GM21360 (cell line): ENCODE measurements around the gene MACROD1.

Experiments
- ATAC-seq: cut with Tn5 transposase; IDR thresholded peaks from one replicate; pipeline ENCODE4 v1.9.1; 2021; ENCODE audit warnings: mild to moderate bottlenecking, moderate library complexity; ENCODE audit not compliant: unreplicated experiment

The MACROD1 gene

DNA sequence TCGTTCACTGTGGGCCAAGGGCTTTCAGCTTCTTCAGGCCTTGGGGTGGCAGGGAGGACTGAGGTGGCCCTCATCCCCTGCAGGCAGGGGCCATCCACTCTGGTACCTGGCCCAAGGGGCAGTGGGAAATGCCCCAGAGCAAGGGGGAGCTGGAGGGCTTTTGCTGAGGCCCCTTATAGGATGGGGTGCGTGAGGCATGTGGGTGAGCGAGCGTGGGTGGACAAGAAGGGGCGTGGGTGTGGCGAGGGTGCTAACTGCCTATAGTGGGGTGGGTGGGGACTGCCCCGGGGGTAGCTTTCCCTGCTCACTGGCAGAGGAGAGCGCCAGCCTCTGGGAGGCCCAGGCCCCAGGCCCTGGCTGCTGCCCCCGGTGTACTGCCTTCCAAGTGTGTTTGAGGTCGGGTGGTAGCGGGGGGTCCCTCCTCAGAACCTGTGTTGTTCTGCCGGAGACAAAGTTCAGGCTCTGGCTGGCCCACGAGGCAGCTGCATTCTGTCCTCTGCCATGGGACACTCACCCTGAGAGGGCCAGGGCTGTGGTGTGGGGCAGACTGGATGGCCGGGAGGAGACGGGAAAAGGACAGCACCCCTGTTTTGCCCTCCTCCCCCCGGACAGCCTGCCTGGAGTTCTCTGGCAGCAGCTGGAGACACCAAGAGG is 126.8 kb downstream of the MACROD1 start:
- no peak for ATAC-seq

DNA sequence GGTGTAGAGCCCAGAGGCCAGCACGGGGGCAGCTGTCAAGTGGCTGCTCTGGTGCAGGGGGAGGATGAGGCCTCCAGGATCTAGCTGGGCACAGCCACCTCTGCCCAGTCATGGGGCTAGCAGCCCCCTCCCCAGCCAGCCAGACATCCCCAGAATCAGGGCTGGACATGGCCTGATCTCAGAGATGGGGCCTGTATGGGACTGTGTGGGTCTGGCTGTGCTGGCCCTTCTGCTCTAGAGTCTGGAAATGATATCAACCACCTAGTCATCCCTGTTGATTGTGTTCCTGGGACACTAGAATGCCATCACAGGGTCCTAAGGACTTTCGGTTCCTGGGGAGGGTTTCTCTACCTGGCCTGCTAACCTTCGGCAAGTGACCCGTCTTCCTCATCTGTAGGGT is 127.4 kb downstream of the MACROD1 start:
- ATAC-seq: no peak

DNA sequence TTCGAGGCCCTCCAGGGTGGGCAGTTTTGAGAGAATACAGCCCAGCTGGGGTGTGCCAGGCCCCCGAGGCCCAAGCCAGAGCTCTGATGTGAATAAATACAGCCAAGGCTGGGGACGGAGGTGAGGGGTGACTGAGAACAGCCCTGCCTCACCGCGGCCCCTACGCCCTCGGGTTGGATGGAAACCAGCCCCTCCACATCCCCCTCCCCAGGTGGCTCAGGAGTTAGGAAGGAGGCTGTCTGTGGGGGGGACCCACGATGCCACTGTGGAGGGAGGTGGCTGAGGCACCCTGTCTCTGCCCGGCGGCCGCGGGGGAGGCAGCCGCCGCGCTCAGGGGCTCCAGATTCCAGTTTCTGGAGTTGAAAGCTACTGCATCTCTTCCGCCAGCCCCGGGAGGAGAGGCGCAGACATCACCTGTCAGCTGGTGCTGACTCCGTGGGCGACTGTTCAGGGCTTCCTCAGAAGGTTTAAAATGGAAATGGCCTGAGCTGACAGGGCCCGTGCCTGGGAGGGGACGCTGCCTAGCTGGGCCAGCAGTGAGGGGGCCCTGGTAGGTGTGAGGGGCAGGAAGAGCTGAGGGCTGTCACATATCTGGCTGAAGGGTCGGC is 128.8 kb downstream of the MACROD1 start:
- ATAC-seq: no peak

DNA sequence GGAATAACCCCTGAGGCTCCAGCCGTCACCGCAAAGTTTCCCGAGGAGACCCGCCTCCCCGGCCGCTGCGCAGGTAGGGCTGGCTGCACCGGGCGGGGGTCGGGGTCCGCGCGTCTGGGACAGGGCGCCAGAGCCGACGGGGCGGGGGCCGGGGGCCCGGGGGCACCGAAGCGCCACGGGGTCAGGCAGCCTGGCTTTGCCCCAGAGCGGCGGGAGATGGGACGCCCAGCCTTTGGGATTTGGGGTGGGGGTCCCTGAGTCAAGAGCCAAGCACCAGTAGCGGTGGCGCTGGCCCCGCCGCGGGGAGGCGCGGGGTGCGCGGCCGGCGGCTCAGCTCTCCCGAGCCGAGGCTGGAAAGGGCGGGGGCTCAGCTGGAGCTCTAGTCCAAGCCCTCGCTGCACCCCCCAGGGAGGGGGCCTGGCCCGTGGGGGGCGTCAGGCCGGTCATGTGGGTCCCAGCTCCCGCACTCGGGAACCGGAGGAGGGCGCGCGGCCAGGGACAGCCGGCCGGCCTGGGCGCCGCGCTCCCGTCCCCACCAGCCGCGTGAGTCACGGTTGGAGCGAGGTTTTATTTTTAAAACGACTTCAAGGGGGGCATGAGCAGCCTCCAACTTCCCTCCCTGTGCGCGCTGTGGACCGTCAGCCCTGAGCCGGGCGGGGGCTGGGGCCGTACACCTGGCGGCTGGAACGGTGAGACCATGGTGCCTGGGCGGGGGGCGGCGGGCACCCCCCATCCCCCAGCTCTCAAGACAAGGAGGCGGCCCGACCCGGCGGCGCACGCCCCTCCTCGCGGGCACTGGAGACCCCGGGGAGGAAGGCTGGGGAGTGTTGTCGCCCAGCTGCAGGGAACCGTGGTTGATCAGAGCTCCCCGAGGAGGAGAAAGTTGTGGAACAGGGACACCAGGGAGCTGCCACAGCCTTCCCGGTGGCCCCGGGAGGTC is 129.6 kb downstream of the MACROD1 start:
- ATAC-seq: no peak

- ATAC-seq: no peak
Measured at GRCh38 chr11:64035576-64035975, 130.3 kb downstream of the MACROD1 start, which contains the start of gene FLRT1. Gene FLRT1 (plus strand): TSS chr11:64035931. CDS start chr11:64116268, 80,337 bp downstream.

DNA sequence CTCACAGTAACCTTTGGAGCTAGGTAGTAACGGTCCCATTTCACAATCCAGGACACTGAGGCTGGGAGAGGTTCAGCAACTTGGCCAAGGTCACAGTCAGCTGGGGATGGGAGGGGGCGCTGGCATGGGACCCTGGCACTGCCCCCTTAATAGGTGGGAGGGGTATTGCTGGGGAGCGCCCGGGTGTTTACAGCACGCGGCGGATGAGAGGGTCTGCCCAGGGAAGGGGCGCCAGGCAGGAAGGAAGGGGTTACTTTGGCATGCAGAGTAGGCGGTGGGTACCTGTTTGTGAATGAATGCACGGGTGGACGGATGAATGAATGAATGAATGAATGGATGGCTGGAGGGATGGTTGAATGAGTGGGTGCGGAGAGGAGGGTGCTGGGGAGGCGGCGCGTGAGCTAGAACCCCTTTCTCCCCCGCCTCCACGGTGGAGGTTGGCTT is 130.8 kb downstream of the MACROD1 start:
- no peak for ATAC-seq

DNA sequence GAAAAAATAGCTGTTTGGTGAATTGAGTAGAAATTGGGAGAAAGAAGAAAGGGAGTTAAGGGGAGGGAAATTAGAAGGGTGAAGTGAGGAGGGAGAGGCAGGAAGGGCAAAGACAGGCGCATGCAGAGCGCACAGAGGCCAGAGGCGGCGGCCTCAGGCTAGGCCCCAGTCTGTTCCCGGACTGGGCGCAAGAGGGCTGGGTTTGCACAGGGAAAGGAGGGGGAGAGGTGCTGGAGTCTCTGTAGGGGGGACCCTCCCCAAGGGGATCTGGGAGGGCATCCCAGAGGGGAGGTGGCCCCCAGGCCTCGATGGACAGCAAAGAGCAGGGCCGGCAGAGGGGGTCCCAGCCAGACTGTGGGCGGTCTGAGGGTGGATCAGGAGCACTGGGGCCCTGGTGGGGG is 131.5 kb downstream of the MACROD1 start:
- ATAC-seq: no peak

- no peak for ATAC-seq
Measured at GRCh38 chr11:64032050-64032449, 133.9 kb downstream of the MACROD1 start.

DNA sequence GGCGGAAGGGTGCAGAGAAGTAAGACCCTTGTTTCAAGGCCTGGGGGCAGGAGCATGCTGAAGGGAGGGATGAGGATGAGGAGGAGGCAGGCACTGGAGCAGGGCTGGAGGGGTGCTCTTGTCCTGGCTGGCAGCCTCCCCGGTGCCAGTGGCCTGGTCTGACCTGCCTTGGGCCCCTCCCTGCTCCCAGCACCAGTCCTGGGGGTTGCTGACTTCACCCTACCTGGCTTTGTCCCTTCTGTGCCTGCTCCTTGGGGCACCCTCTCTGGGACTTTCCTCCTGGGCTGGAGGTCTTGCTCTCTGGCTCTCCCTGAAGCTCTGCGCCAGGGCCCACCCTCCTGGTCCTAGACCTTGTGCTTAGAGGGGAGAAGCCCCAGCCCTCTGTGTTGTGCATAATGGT is 134.9 kb downstream of the MACROD1 start:
- no peak for ATAC-seq

DNA sequence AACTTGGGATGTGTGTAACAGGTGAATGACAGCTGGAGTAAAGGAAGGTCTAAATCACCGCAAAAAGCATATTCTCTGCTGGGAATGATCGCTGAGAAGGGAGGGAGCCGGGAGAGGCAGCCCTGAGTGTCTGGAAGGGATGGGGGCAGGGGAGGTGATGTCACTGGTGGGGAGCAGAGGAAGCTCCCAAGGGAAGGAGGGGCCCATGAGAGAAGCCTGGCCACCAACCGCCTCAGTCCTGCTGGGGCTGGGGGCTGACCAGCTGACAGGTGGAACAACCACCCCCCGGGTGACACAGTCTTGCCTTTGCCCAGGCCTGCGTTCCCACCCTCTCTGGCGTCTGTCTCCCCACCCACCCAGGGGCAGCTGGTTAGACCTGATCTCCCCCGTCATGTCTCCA is 136.1 kb downstream of the MACROD1 start:
- ATAC-seq: no peak

GRCh38 chr11:64028398-64029115 is 137.4 kb downstream of the MACROD1 start:
- ATAC-seq: no peak

GRCh38 chr11:64027651-64028397 is 138.1 kb downstream of the MACROD1 start:
- no peak for ATAC-seq

DNA sequence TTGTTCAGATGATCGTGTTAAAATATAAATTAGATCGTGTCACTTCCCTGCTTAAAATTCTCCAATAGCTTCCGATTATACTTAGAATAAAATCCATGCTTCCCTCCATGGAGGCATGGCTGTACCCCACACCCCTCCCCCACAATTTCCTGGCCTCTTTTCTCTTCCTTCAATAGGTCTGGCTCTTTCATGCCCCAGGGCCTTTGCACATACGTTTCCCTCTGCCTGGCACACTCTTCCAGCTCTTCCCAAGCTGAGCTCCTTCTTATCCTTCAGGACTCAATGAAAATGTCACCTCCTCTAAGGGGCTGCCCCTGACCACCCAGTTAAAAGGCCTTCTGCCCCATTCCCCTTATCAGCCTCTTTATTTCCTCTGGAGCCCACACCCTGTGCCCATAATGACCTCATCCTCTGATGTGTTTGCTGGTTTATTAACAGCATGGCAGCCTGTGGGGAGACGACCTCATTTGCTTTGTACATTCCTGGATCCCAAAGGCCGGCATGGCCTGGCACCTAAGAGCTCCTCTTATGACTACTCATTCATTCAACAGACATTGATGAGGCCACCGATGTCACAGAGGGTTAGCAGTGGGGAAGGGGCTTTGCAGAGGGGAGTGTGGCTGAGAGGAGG is 139.2 kb downstream of the MACROD1 start:
- no peak for ATAC-seq

GRCh38 chr11:64025205-64025604 is 140.7 kb downstream of the MACROD1 start:
- ATAC-seq: no peak

DNA sequence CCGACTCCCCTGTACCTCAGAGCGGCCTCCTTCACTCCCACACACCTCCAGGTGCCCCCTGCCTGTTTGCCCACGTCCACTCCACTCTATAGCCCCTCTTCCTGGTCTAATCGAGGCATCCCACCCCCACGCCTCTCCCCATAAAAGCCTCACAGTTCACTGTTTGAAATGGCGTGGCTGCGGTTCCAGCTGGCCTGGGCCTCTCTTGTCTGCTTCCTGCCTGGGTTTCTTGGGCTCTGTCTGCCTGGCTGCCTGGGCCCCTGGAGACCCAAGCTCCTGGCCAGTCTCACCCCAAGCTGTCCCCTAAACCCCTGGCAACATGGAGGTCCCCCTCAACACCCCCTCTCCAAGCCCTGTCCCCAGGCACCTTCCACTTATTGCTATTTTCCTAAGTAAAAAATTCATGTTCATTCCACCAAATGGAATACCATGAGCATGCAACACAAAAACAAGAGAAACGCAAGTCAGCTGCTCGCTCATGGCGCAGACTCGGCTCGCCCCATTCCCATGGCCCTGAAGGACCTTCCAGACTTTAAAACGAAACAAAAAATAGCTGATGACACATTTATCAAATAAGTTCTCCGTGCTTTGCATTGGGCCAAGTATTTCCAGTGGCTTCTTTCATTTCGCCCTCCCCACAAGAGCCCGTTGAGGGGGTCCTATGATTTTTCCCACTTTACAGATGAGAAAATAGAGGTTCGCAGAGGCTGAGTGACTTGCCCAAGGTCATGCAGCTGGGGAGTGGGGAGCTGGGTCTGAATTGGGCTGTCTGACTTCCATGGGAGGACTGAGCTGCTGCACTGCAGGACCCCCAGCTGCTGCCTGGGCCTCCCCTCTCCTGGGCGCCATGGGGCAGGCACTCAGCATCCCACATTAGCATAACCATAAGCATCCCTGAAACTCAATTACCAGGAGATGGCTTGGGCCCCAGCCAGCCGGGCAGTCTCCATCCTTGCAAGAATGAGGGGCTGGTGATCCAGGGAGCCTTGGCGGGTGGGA is 141.9 kb downstream of the MACROD1 start:
- ATAC-seq: no peak

DNA sequence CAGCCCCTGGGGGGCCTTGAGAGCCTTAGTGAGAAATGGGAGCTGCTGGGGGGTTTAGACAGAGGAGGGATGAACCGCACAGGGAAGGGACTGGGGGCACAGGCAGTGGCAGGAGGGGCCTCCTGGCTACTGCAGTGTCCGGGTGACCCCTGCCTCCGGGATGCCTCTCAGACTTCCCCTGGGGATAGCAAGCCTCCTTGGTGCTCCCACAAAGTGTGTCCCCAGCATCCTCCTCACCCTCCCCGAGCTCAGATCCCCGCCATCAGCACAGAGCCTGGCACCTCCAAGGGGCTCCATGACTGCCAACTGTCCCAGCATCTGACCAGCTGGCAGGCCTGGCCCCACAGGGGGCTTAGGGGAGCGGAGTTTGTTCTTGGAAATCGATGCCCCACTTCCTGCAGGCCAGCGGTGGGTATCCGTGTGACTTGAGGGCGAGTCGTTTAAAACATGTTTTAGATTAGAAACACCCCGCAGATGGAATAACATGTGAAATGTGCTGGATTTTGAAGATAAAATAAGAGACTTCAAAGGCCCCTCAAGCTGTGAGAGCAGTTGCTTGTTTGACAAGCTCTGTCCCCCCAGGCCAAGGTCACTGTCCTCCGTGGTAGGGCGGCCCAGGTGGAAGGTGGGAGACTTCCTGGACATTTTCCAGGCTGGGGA is 143.7 kb downstream of the MACROD1 start:
- ATAC-seq: no peak

GRCh38 chr11:64021757-64022093 is 144.2 kb downstream of the MACROD1 start:
- ATAC-seq: no peak
